BLaER1 (cell line): ENCODE measurements around the gene REXO1.

Source experiments
- H3K27ac ChIP-seq: shearing (Covaris generic); formaldehyde crosslinking; 2 replicates; pipeline ENCODE4 v1.8.1; 2022
- H3K27me3 ChIP-seq: shearing (Covaris generic); formaldehyde crosslinking; 2 replicates; pipeline ENCODE4 v1.8.1; 2022
- H3K36me3 ChIP-seq: shearing (Covaris generic); formaldehyde crosslinking; 2 replicates; pipeline ENCODE4 v1.8.1; 2022
- H3K4me1 ChIP-seq: shearing (Covaris generic); formaldehyde crosslinking; 2 replicates; pipeline ENCODE4 v1.8.1; 2022
- H3K4me2 ChIP-seq: shearing (Covaris generic); formaldehyde crosslinking; 2 replicates; pipeline ENCODE4 v1.8.1; 2022
- H3K4me3 ChIP-seq: shearing (Covaris generic); formaldehyde crosslinking; 2 replicates; pipeline ENCODE4 v1.8.1; 2022
- H3K9ac ChIP-seq: shearing (Covaris generic); formaldehyde crosslinking; 2 replicates; pipeline ENCODE4 v1.8.1; 2022
- H3K9me3 ChIP-seq: shearing (Covaris generic); formaldehyde crosslinking; 2 replicates; pipeline ENCODE4 v1.8.1; 2022
- H4K20me1 ChIP-seq: shearing (Covaris generic); formaldehyde crosslinking; 2 replicates; pipeline ENCODE4 v1.8.1; 2022
- Cebpa-rat ChIP-seq: shearing (Covaris generic); IDR thresholded peaks from 2 replicates; pipeline ENCODE4 v1.8.1; 2022

Gene REXO1

GRCh38 chr19:1830978-1831377 is 17.3 kb downstream of the REXO1 start:
- no peak for TF ChIP-seq Cebpa-rat

GRCh38 chr19:1830568-1830967 is 17.7 kb downstream of the REXO1 start:
- H3K4me3 ChIP-seq, result no peak overlapping the region
- H3K4me1 ChIP-seq, result peaks cover 80% of the 10 kb centered on the region
- no peak overlapping the region for H3K27ac ChIP-seq
- peak overlapping the region; percentile 31 for H3K4me2 ChIP-seq
- TF ChIP-seq Cebpa-rat, result peak; percentile 44; the same call in 1 of the 2 replicates
- peaks cover 93% of the 10 kb centered on the region for H3K36me3 ChIP-seq
- H3K27me3 ChIP-seq, result no peaks in the 10 kb centered on the region
- no peaks in the 10 kb centered on the region for H3K9me3 ChIP-seq
- 0 out of 2 replicates have a peak overlapping the region, but pooled peaks have one; percentile 7 for H3K9ac ChIP-seq
- peaks cover 100% of the 10 kb centered on the region for H4K20me1 ChIP-seq

More at GRCh38 chr19:1830978-1831377, 17.3 kb downstream of the REXO1 start:
- Histone ChIP-seq H3K4me1 (peaks cover 81% of the 10 kb centered on the region), H4K20me1 (peaks cover 100% of the 10 kb centered on the region), H3K4me2 (peak overlapping the region; percentile 31), H3K9me3 (no peaks in the 10 kb centered on the region), H3K4me3 (no peak overlapping the region), H3K9ac (no peak overlapping the region), H3K36me3 (peaks cover 93% of the 10 kb centered on the region), H3K27ac (no peak overlapping the region), H3K27me3 (no peaks in the 10 kb centered on the region)

- 0 out of 2 replicates have a peak overlapping the region, but pooled peaks have one; percentile 7 for H3K9ac ChIP-seq
- peaks cover 93% of the 10 kb centered on the region for H3K36me3 ChIP-seq
- H3K9me3 ChIP-seq, result no peaks in the 10 kb centered on the region
- no peak for TF ChIP-seq Cebpa-rat
- H4K20me1 ChIP-seq, result peaks cover 100% of the 10 kb centered on the region
- H3K4me3 ChIP-seq, result no peak overlapping the region
- H3K27ac ChIP-seq, result no peak overlapping the region
- no peaks in the 10 kb centered on the region for H3K27me3 ChIP-seq
- H3K4me1 ChIP-seq, result peaks cover 78% of the 10 kb centered on the region
- peak overlapping the region; percentile 31 for H3K4me2 ChIP-seq
Measured at GRCh38 chr19:1829958-1830357, 18.3 kb downstream of the REXO1 start.

- no peak for TF ChIP-seq Cebpa-rat
- H3K27ac ChIP-seq, result no peak overlapping the region
- H3K9ac ChIP-seq, result no peak overlapping the region
- H3K4me2 ChIP-seq, result no peak overlapping the region
- no peak overlapping the region for H3K4me3 ChIP-seq
- H3K36me3 ChIP-seq, result peaks cover 93% of the 10 kb centered on the region
- peaks cover 100% of the 10 kb centered on the region for H4K20me1 ChIP-seq
- no peaks in the 10 kb centered on the region for H3K27me3 ChIP-seq
- H3K9me3 ChIP-seq, result no peaks in the 10 kb centered on the region
- H3K4me1 ChIP-seq, result peaks cover 67% of the 10 kb centered on the region
Measured at GRCh38 chr19:1828279-1829238, 19.7 kb downstream of the REXO1 start.

GRCh38 chr19:1827566-1828278 is 20.6 kb downstream of the REXO1 start:
- H3K4me1 ChIP-seq, result peaks cover 62% of the 10 kb centered on the region
- H3K27ac ChIP-seq, result no peak overlapping the region
- peaks cover 93% of the 10 kb centered on the region for H3K36me3 ChIP-seq
- no peak overlapping the region for H3K9ac ChIP-seq
- peaks cover 100% of the 10 kb centered on the region for H4K20me1 ChIP-seq
- H3K4me2 ChIP-seq, result peak overlapping the region; percentile 40; the same call in 1 of the 2 replicates
- no peaks in the 10 kb centered on the region for H3K27me3 ChIP-seq
- no peak for TF ChIP-seq Cebpa-rat
- no peak overlapping the region for H3K4me3 ChIP-seq
- H3K9me3 ChIP-seq, result no peaks in the 10 kb centered on the region

- H3K36me3 ChIP-seq, result peaks cover 93% of the 10 kb centered on the region
- H3K9me3 ChIP-seq, result no peaks in the 10 kb centered on the region
- H3K4me2 ChIP-seq, result peak overlapping the region; percentile 40
- H3K9ac ChIP-seq, result no peak overlapping the region
- H3K27me3 ChIP-seq, result no peaks in the 10 kb centered on the region
- no peak overlapping the region for H3K4me3 ChIP-seq
- peaks cover 100% of the 10 kb centered on the region for H4K20me1 ChIP-seq
- H3K4me1 ChIP-seq, result peaks cover 59% of the 10 kb centered on the region
- H3K27ac ChIP-seq, result no peak overlapping the region
- no peak for TF ChIP-seq Cebpa-rat
Measured at GRCh38 chr19:1826557-1827521, 21.4 kb downstream of the REXO1 start.

- Histone ChIP-seq H3K4me1 (peaks cover 52% of the 10 kb centered on the region), H3K36me3 (peaks cover 96% of the 10 kb centered on the region), H3K9ac (no peak overlapping the region), H3K4me3 (no peak overlapping the region), H3K27me3 (no peaks in the 10 kb centered on the region), H4K20me1 (peaks cover 100% of the 10 kb centered on the region), H3K9me3 (no peaks in the 10 kb centered on the region), H3K27ac (no peak overlapping the region; the same call in 1 of the 2 replicates), H3K4me2 (peak overlapping the region; percentile 36)
- TF ChIP-seq Cebpa-rat, result no peak
Measured at GRCh38 chr19:1825909-1826556, 22.2 kb downstream of the REXO1 start.

GRCh38 chr19:1824252-1824622 is 24.0 kb downstream of the REXO1 start:
- TF ChIP-seq Cebpa-rat, result no peak
- peaks cover 34% of the 10 kb centered on the region for H3K4me1 ChIP-seq
- H3K27ac ChIP-seq, result no peak overlapping the region
- no peak overlapping the region for H3K4me2 ChIP-seq
- no peak overlapping the region for H3K9ac ChIP-seq
- peaks cover 96% of the 10 kb centered on the region for H3K36me3 ChIP-seq
- H3K9me3 ChIP-seq, result no peaks in the 10 kb centered on the region
- no peaks in the 10 kb centered on the region for H3K27me3 ChIP-seq
- H3K4me3 ChIP-seq, result no peak overlapping the region
- H4K20me1 ChIP-seq, result peaks cover 100% of the 10 kb centered on the region
